K562 (cell line): ENCODE data around the gene OPRL1. TPM values are rescaled to one million over a fixed set of nuclear protein-coding genes. Genes with fewer than 3 reads are reported as not detected.
A peak's percentile ranks its signal among the peaks of the same experiment; 100 is the strongest.

Source experiments
- ARID3B ChIP-seq: fragments of 250-450 bp; sonication (Bioruptor Pico); IDR thresholded peaks from 2 replicates; pipeline ENCODE4 v1.4.0; 2020; ENCODE audit warnings: borderline replicate concordance
- BRCA1 ChIP-seq, 2 experiments: fragments of 450-650 bp in 1 of 2; sonication (generic) in 1 of 2; formaldehyde crosslinking in 1 of 2; IDR thresholded peaks; 2 replicates each; pipeline versions ENCODE4 v1.5.0 to v1.6.1; 2017 to 2020; ENCODE audit warnings: mild to moderate bottlenecking in 1 of 2, missing genetic modification reagents in 1 of 2
- CHD2 ChIP-seq: IDR thresholded peaks from 2 replicates; pipeline ENCODE4 v1.6.1; 2011; ENCODE audit warnings: low read depth, low read length
- COPS2 ChIP-seq: fragments of 450-650 bp; conservative IDR thresholded peaks from 2 replicates; pipeline ENCODE4 v1.6.1; 2016; ENCODE audit warnings: mild to moderate bottlenecking, moderate library complexity
- DDX20 ChIP-seq: fragments of 450-650 bp; IDR thresholded peaks from 2 replicates; pipeline ENCODE4 v1.6.1; 2016; ENCODE audit warnings: missing genetic modification characterization, low read depth, mild to moderate bottlenecking, missing compliant biosample characterization, moderate library complexity
- FIP1L1 ChIP-seq: fragments of 200-400 bp; formaldehyde crosslinking; IDR thresholded peaks from 2 replicates; pipeline ENCODE4 v1.6.1; 2018; ENCODE audit warnings: mild to moderate bottlenecking, low read depth, low read length; ENCODE audit not compliant: poor library complexity, severe bottlenecking
- MYC ChIP-seq, 2 experiments: fragments of 250-450 bp in 1 of 2; sonication (Bioruptor Pico) in 1 of 2; IDR thresholded peaks; 2 replicates each; pipeline versions ENCODE4 v1.5.1 to v1.6.1; 2012 to 2021; ENCODE audit warnings: low read depth in 2 of 2, borderline replicate concordance in 1 of 2, improper control_type of control experiment in 1 of 2, low read length in 1 of 2, mild to moderate bottlenecking in 1 of 2, moderate library complexity in 1 of 2
- RERE ChIP-seq: sonication (generic); formaldehyde crosslinking; IDR thresholded peaks from 2 replicates; pipeline ENCODE4 v1.8.0; 2023; ENCODE audit warnings: missing genetic modification reagents, mild to moderate bottlenecking, borderline replicate concordance
- RFX7 ChIP-seq: fragments of 250-450 bp; sonication (Bioruptor Pico); IDR thresholded peaks from 2 replicates; pipeline ENCODE4 v1.5.1; 2021; ENCODE audit warnings: mild to moderate bottlenecking
- RNF219 ChIP-seq: fragments of 250-450 bp; sonication (Bioruptor Pico); IDR thresholded peaks from 2 replicates; pipeline ENCODE4 v1.5.0; 2022; ENCODE audit warnings: mild to moderate bottlenecking
- TFAM ChIP-seq: fragments of 250-450 bp; sonication (Bioruptor Pico); conservative IDR thresholded peaks from 2 replicates; pipeline ENCODE4 v1.5.0; 2021; ENCODE audit warnings: mild to moderate bottlenecking, moderate library complexity
- ZNF778 ChIP-seq: fragments of 450-650 bp; formaldehyde crosslinking; IDR thresholded peaks from 2 replicates; pipeline ENCODE4 v1.4.0; 2020; ENCODE audit warnings: mild to moderate bottlenecking, moderate library complexity
- polyA plus RNA-seq, 8 experiments: library from polyadenylated mRNA; depleted of rRNA in 4 of 8; stranded (reverse) in 5 of 8; unstranded in 3 of 8; fragments of >200 nt; fragmentation: Nextera tagmentation in 2 of 8; fragmentation: Illumina TruSeq in 1 of 8; extraction: Ambion mirVana in 2 of 8; extraction: Trizol in 1 of 8; gene quantifications; 2 replicates each; pipeline versions ENCODE4 v1.2.1 to v1.2.3, GENCODE V29; 2011 to 2014; ENCODE audit warnings: inconsistent platforms in 1 of 8, missing spikeins in 1 of 8
- total RNA-seq, 7 experiments: library from RNA; depleted of rRNA in 6 of 7; stranded (reverse); fragments of >200 nt in 6 of 7; fragmentation: Illumina TruSeq in 2 of 7; extraction: Trizol in 2 of 7; gene quantifications; 2 replicates each; pipeline versions ENCODE4 v1.2.1 to v1.2.3, GENCODE V29; 2011 to 2021; ENCODE audit warnings: low replicate concordance in 1 of 7
- TF ChIP-seq, protein P1 (sequence below): fragments of 450-650 bp; IDR thresholded peaks from 2 replicates; pipeline ENCODE4 v1.6.1; 2018; ENCODE audit not compliant: partially characterized antibody

OPRL1 gene
- total and polyA plus RNA-seq, 9 of the 15 experiments (the other 6 are each of a cell fraction or from before 2014, with no cell fraction given): 0.06 to 0.33 (median 0.11) TPM; not detected in 2

- peak; percentile 37; the same call in 1 of the 2 replicates for TF ChIP-seq MYC (IDR thresholded peaks at IDR 0.05; ENCODE audit: low read depth, low read length)
- no peak for TF ChIP-seq MYC (CRISPR knock-in tag; IDR thresholded peaks at IDR 0.05; ENCODE audit: borderline replicate concordance, low read depth)
- TF ChIP-seq DDX20 (tag): no peak
- no peak for TF ChIP-seq COPS2
- no peak for TF ChIP-seq RERE
- TF ChIP-seq ZNF778 (CRISPR knock-in tag): no peak
- TF ChIP-seq BRCA1 (IDR thresholded peaks at IDR 0.05): no peak
- TF ChIP-seq BRCA1 (CRISPR knock-in tag; IDR thresholded peaks at IDR 0.05): no peak
- TF ChIP-seq, protein P1, sequence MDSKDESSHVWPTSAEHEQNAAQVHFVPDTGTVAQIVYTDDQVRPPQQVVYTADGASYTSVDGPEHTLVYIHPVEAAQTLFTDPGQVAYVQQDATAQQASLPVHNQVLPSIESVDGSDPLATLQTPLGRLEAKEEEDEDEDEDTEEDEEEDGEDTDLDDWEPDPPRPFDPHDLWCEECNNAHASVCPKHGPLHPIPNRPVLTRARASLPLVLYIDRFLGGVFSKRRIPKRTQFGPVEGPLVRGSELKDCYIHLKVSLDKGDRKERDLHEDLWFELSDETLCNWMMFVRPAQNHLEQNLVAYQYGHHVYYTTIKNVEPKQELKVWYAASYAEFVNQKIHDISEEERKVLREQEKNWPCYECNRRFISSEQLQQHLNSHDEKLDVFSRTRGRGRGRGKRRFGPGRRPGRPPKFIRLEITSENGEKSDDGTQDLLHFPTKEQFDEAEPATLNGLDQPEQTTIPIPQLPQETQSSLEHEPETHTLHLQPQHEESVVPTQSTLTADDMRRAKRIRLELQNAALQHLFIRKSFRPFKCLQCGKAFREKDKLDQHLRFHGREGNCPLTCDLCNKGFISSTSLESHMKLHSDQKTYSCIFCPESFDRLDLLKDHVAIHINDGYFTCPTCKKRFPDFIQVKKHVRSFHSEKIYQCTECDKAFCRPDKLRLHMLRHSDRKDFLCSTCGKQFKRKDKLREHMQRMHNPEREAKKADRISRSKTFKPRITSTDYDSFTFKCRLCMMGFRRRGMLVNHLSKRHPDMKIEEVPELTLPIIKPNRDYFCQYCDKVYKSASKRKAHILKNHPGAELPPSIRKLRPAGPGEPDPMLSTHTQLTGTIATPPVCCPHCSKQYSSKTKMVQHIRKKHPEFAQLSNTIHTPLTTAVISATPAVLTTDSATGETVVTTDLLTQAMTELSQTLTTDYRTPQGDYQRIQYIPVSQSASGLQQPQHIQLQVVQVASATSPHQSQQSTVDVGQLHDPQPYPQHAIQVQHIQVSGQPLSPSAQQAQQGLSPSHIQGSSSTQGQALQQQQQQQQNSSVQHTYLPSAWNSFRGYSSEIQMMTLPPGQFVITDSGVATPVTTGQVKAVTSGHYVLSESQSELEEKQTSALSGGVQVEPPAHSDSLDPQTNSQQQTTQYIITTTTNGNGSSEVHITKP: no peak
- no peak for TF ChIP-seq RFX7
- no peak for TF ChIP-seq RNF219 (CRISPR knock-in tag)
- TF ChIP-seq CHD2: no peak
- TF ChIP-seq ARID3B (CRISPR knock-in tag): no peak
- TF ChIP-seq FIP1L1: no peak
- TF ChIP-seq TFAM (CRISPR knock-in tag): no peak
Measured at GRCh38 chr20:64042054-64042781, 37.7 kb upstream of the OPRL1 start (continued).
